ENCODE data around the gene ANO2. TPM values are rescaled to one million over a fixed set of nuclear protein-coding genes. Genes with fewer than 3 reads are reported as not detected.

ANO2 gene
- total RNA-seq, 4 donors from 2014 or later: 1.4 to 3.3 (median 2.7) TPM; not detected in 1

GRCh38 chr12:5514545-5514944 is 430.5 kb downstream of the ANO2 start:
- intact Hi-C loops (cut with DNase I; ENCODE audit: low total_unique reads): no loop called here
- Histone ChIP-seq H3K4me3 (no peak overlapping the region), H3K36me3 (no peaks in the 10 kb centered on the region), H3K27ac (no peak overlapping the region), H3K9me3 (no peaks in the 10 kb centered on the region), H3K27me3 (no peaks in the 10 kb centered on the region), H3K4me1 (peaks cover 0 to 11% (median 3%) of the 10 kb centered on the region in 4 donors)
- in situ Hi-C loops (cut with MboI; ENCODE audit: low pct_ligation_motif_present in 1 of 4, low pct_unique_long_range_greater_than_20kb in 1 of 4, low sequenced_read_pairs in 3 of 4): no loop called here
- DNase-seq: no peak
- TF ChIP-seq CTCF (IDR thresholded peaks at IDR 0.05) (no peak), POLR2AphosphoS5 (IDR thresholded peaks at IDR 0.05) (no peak), EP300 (IDR thresholded peaks at IDR 0.05; ENCODE audit: low read depth) (no peak), POLR2A (IDR thresholded peaks at IDR 0.05) (no peak)
- WGBS, 2 donors (ENCODE audit: low coverage in 1 of 2): 90 to 100% methylated on average over 1 to 4 of the region's 4 CpGs

GRCh38 chr12:5514016-5514415 is 431.0 kb downstream of the ANO2 start:
- no peaks in the 10 kb centered on the region for H3K36me3 ChIP-seq
- TF ChIP-seq CTCF (IDR thresholded peaks at IDR 0.05) (no peak), EP300 (IDR thresholded peaks at IDR 0.05; ENCODE audit: low read depth) (no peak), POLR2A (IDR thresholded peaks at IDR 0.05) (no peak), POLR2AphosphoS5 (IDR thresholded peaks at IDR 0.05) (no peak)
- no peaks in the 10 kb centered on the region for H3K9me3 ChIP-seq
- no peak overlapping the region for H3K4me3 ChIP-seq
- H3K27ac ChIP-seq: no peak overlapping the region
- intact Hi-C loops (cut with DNase I; ENCODE audit: low total_unique reads) (no loop called here), in situ Hi-C loops (cut with MboI; ENCODE audit: low pct_ligation_motif_present in 1 of 4, low pct_unique_long_range_greater_than_20kb in 1 of 4, low sequenced_read_pairs in 3 of 4) (no loop called here)
- H3K27me3 ChIP-seq: no peaks in the 10 kb centered on the region
- 75% methylated on average over 6 of the region's 6 CpGs; no CpG with 5 or more reads in 1 of the 2 donors for WGBS, 2 donors (ENCODE audit: low coverage in 1 of 2)
- DNase-seq: no peak
- H3K4me1 ChIP-seq: peaks cover 0 to 11% (median 3%) of the 10 kb centered on the region in 4 donors

- in situ Hi-C loops (cut with MboI; ENCODE audit: low pct_ligation_motif_present in 1 of 4, low pct_unique_long_range_greater_than_20kb in 1 of 4, low sequenced_read_pairs in 3 of 4) (no loop called here), intact Hi-C loops (cut with DNase I; ENCODE audit: low total_unique reads) (no loop called here)
- Histone ChIP-seq H3K27ac (no peak overlapping the region), H3K4me3 (no peak overlapping the region), H3K9me3 (no peaks in the 10 kb centered on the region), H3K27me3 (no peaks in the 10 kb centered on the region), H3K4me1 (peaks cover 0 to 11% (median 3%) of the 10 kb centered on the region in 4 donors), H3K36me3 (no peaks in the 10 kb centered on the region)
- TF ChIP-seq CTCF (IDR thresholded peaks at IDR 0.05) (no peak), POLR2A (IDR thresholded peaks at IDR 0.05) (no peak), EP300 (IDR thresholded peaks at IDR 0.05; ENCODE audit: low read depth) (no peak), POLR2AphosphoS5 (IDR thresholded peaks at IDR 0.05) (no peak)
- 64 to 98% methylated on average over 2 to 4 of the region's 4 CpGs for WGBS, 2 donors (ENCODE audit: low coverage in 1 of 2)
- DNase-seq: no peak
Observed at GRCh38 chr12:5513406-5513805, 431.7 kb downstream of the ANO2 start.

Small RNAs within 50 kb of the gene (small RNA-seq; reads per million reads assigned to genes)
- 0 reads per million in 4 donors for gene AC137627.1

Other genes starting within 250 kb of the ANO2 start
- 10 to 100 TPM; 31.3 to 71.2 (median 51.5) TPM for gene VWF, start 179.4 kb upstream of the ANO2 start, total RNA-seq

Measured in transverse colon (tissue), 4 donors.